Stimulated activated CD8-positive, alpha-beta memory T cell treated with anti-CD3 and anti-CD28 coated beads, Interleukin-15, amount 100 ng/mL, for 24 hours (primary cell): ENCODE data around the gene NELFCD.
"Not testable (repeated sequence)": the region's sequence is repeated elsewhere in the genome, so short reads cannot be mapped to it uniquely, and the experiment has no call there.

ENCODE experiments used
- DNase-seq: peaks from one replicate; pipeline ENCODE4 v3.0.0-alpha.2; 2020; ENCODE audit warnings: low read depth

Gene NELFCD

GRCh38 chr20:59010321-59010994 lies 29.4 kb downstream of the NELFCD start:
- DNase-seq, result no peak

- DNase-seq, result no peak
Observed at GRCh38 chr20:59010995-59011873, 30.2 kb downstream of the NELFCD start.

- not testable (repeated sequence) for DNase-seq
Observed at GRCh38 chr20:59011874-59012157, 30.8 kb downstream of the NELFCD start.

GRCh38 chr20:59013031-59013951 lies 32.2 kb downstream of the NELFCD start:
- DNase-seq, result no peak

- DNase-seq, result no peak
Observed at GRCh38 chr20:59013959-59014608, 33.0 kb downstream of the NELFCD start.

GRCh38 chr20:59014680-59015389 lies 33.8 kb downstream of the NELFCD start:
- no peak for DNase-seq

- no peak for DNase-seq
Observed at GRCh38 chr20:59015411-59015810, 34.4 kb downstream of the NELFCD start.

GRCh38 chr20:59015812-59016711 lies 35.0 kb downstream of the NELFCD start:
- DNase-seq, result no peak

- no peak for DNase-seq
Observed at GRCh38 chr20:59016795-59017492, 35.9 kb downstream of the NELFCD start.

GRCh38 chr20:59017493-59018231 lies 36.6 kb downstream of the NELFCD start:
- DNase-seq, result no peak

GRCh38 chr20:59018817-59019216 lies 37.8 kb downstream of the NELFCD start:
- DNase-seq, result no peak

GRCh38 chr20:59019217-59019616 lies 38.2 kb downstream of the NELFCD start, which contains the start of gene TUBB1:
TUBB1 (plus strand) TSS chr20:59019429; CDS start chr20:59019523, 94 bp downstream.
- DNase-seq, result no peak

GRCh38 chr20:59020938-59021551 lies 40.0 kb downstream of the NELFCD start:
- DNase-seq, result no peak

GRCh38 chr20:59022754-59023153 lies 41.7 kb downstream of the NELFCD start:
- DNase-seq, result no peak

- DNase-seq, result no peak
Observed at GRCh38 chr20:59023616-59024015, 42.6 kb downstream of the NELFCD start.

GRCh38 chr20:59024111-59024530 lies 43.1 kb downstream of the NELFCD start:
- no peak for DNase-seq

- no peak for DNase-seq
Observed at GRCh38 chr20:59025086-59025485, 44.0 kb downstream of the NELFCD start.

GRCh38 chr20:59025511-59025910 lies 44.5 kb downstream of the NELFCD start:
- no peak for DNase-seq
